Smooth muscle cell of bladder (primary cell): ENCODE measurements around the gene SAP30L. TPM values are rescaled to one million over a fixed set of nuclear protein-coding genes. Genes with fewer than 3 reads are reported as not detected.

Source experiments
- total RNA-seq: library from RNA; depleted of rRNA; stranded (reverse); fragments of >200 nt; gene quantifications from 2 replicates; pipeline ENCODE4 v1.2.3, GENCODE V29; 2014

Gene SAP30L, protein sequence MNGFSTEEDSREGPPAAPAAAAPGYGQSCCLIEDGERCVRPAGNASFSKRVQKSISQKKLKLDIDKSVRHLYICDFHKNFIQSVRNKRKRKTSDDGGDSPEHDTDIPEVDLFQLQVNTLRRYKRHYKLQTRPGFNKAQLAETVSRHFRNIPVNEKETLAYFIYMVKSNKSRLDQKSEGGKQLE
- 22.6 and 29.7 TPM in 2 replicates for total RNA-seq

GRCh38 chr5:154445422-154446194 lies at the start of gene SAP30L:
Gene SAP30L (plus strand): TSS chr5:154445997. CDS start chr5:154446605, 608 bp downstream.

GRCh38 chr5:154478224-154478565 lies 32.4 kb downstream of the SAP30L start, which contains the start of gene HAND1:
Gene HAND1 (minus strand): TSS chr5:154478227. CDS start chr5:154478008, 219 bp downstream.

Other genes starting within 250 kb of the SAP30L start
- not detected in 2 replicates for gene HAND1, start 32.2 kb downstream of the SAP30L start, total RNA-seq